Pons (tissue), 1 donor: ENCODE data around the gene TRPC3.

Source experiments
- DNase-seq: peaks from one replicate; pipeline ENCODE4 v3.0.0-alpha.2; 2016; ENCODE audit warnings: low spot score

The TRPC3 gene

GRCh38 chr4:121951521-121952110, at the start of gene TRPC3:
TRPC3 (minus strand) TSS chr4:121952060; CDS start chr4:121951680, 380 bp downstream.
- DNase-seq: no peak

DNA sequence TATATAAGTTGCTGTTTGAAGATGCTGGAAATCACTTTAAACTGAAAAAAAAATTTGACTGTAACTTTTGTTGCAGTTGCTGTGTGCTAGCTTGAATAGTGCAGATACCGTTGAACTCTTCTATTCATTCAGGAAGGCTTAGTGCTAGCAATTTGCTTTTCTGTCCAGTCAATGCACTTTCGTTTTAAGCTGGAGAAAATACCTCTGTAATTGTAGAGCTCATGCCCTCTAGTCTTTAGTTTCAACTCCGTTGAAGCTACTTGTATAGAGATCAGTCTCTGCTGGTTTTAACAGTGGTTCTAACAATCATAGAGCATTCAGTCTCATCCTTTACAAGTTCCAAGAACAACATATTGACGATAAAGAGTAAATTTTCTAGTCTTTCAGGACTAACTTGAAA, 49.0 kb upstream of the TRPC3 start:
- DNase-seq: no peak

GRCh38 chr4:121998024-121998423, 46.2 kb upstream of the TRPC3 start:
- no peak for DNase-seq

DNA sequence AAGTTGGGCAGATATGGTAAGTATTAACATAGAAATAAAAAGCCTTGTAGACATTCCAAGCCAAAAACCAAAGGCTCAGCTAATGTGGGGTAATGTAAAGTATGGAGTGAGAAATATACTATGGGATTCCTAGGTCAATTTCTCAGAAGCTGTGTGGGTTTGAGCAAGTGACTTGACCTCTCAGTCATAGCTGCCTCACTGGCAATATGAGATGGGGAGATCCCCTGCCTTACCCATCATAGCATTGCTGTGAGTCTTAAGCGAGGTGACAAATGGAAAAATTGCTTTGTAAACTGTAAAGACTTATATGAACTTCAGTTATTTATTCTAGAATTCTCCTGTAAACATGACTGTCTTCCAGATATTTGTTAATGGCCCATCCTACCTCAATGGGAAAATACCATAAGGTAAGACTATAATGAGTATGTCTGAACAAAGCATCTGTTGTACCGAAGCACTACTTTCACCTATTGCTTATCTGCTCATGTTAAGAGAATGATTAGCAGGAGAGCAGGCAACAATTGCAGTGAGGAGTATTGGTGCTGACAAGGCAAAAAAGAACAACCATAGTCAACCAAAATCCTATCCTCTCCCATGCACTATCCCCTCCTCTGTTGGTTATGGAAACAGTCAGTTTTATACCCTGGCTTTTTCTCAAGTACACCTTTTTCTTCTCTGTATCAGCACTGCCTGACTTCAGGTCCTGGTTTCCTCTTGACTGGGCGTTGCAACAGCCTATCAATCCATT, 44.1 kb upstream of the TRPC3 start:
- no peak for DNase-seq

- DNase-seq: no peak
These were observed 40.1 kb upstream of the TRPC3 start for GRCh38 chr4:121991968-121992367.

GRCh38 chr4:121990489-121990888, 38.6 kb upstream of the TRPC3 start:
- no peak for DNase-seq

DNA sequence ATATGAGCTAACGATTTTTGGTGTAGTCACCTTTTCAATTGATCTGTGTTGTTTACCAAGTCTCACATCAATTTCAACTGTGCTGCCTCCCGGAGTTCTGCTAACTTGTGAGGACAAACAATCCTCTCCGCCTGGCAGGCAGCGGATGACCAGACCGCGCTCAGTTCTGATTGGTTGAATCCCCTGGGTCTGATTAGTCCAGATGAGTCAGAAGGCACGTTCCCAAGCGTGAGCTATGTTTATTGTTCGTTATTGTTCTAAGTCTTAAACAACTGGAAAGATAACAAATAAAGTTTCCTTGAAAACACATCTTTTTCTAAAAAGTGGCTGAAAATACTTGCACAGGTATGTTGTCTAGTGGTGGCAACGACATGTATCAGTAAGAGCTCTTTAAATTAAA, 37.9 kb upstream of the TRPC3 start:
- no peak for DNase-seq

DNA sequence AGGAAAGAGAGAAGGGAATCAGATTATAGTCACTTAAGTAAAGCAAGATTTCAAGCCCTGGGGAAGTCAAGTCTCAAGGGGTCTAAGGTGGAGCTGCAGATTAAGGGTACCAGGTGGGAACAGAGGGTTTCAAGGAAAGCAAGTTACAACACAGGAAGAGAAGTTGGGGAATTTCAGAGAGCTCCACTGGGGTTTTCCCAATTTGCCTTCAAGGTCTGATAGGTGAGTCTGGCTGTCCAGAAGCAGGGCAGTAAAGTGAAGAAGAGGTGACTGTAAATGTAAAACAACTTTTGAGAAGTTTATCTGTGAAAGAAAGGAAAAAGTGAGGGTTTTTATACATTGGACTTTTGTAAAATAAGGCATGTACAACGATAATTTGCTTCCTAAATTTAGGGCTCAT, 37.1 kb upstream of the TRPC3 start:
- no peak for DNase-seq

- DNase-seq: no peak
These were observed 28.8 kb upstream of the TRPC3 start for GRCh38 chr4:121980643-121981042.

- no peak for DNase-seq
These were observed 26.3 kb upstream of the TRPC3 start for GRCh38 chr4:121978172-121978516.

GRCh38 chr4:121977251-121978171, 25.7 kb upstream of the TRPC3 start:
- DNase-seq: peak; percentile 30

DNA sequence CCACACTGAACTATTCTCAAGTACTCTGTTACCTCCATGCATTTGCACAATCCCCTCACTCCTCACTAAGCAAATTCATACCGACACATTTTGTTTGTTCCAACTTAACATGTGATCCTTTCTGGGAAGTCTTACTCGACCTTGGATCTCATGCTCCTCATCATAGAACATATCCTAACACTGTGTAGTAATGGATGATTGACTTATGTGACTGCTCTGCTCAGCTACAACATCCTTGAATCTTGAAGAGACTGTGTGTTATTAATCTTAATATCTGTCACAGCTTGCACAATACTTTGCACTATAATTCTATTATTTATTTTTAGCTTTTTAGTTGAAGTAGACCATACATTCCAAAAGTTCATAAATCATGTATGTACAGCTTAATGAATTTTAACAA, 23.9 kb upstream of the TRPC3 start:
- no peak for DNase-seq

DNA sequence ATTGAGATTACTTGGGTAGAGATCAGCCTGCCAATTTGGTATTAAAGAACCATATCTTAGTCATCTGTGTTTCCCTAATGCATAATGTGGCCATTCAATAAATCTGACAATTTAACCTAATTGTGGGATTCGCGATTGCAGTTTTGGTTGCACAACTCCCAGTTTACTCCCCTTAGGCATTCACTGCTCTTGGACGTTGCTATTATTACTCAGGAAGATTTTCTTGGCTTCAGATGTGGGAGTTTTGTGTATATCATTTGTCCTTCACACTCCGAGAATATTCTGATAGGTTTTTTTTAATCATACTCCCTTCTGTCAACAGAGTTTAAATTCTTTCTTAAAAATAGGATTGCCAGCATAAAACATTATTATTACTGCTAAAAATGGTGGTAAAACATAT, 22.0 kb upstream of the TRPC3 start:
- no peak for DNase-seq

GRCh38 chr4:121968859-121969258, 17.0 kb upstream of the TRPC3 start:
- no peak for DNase-seq

- DNase-seq: no peak
These were observed 13.1 kb upstream of the TRPC3 start for GRCh38 chr4:121964958-121965357.

DNA sequence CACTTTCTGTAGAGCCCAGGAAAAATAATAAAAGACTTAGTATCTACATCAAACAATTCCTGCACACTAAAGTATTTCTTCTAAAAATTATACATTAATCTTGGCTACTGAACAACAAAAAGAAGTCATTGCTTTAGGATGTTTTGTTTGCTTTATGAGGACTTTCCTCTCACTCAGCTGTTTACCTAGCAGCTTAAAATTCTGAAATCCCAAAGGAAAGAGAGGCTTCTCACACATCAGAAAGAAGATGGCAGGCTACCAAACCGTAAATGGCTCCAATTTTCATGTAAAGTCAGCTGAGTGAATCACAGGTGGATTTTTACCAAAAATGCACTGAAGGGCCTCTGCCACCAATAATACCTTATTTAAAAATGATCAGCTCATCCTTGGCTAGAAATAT, 9.0 kb upstream of the TRPC3 start:
- no peak for DNase-seq

DNA sequence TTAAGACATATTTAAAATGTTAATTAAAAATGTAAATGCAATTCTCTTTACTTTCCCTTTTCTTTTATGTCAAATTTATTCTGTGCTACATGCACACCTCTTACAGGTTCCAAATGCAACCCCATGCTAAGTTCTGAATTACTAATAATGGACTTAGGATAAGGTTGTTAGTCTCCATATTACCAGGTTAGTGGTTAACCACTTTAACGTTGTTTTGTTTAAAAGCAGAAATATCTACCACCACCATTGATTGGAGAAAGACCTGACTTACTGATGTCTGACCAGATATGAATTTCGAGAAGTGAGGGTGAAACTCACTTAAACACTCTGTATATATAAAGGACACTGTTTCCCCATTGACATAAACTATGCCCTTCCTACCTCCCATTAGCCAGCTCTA, 6.9 kb upstream of the TRPC3 start:
- no peak for DNase-seq

DNA sequence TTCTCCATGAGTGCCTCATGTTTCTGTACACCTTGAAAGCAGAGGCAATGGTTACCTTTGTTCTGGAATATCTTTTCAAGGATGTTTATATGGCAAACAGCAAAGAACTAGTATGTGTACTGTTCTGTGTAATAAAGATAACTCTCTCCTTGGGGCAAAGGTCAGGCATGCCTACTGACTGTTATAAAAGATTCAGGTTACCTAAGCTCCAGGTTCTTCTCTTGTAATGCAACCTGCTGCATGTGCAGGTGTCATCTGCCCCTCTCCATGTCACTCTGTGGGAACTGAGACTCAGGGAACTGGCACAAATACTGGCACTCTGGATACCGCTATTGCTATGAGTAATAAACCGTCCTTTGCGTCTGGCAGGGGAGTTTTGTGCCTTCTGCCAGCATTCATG, 5.4 kb upstream of the TRPC3 start:
- no peak for DNase-seq

GRCh38 chr4:121953860-121954259, 2.0 kb upstream of the TRPC3 start:
- DNase-seq: no peak

DNA sequence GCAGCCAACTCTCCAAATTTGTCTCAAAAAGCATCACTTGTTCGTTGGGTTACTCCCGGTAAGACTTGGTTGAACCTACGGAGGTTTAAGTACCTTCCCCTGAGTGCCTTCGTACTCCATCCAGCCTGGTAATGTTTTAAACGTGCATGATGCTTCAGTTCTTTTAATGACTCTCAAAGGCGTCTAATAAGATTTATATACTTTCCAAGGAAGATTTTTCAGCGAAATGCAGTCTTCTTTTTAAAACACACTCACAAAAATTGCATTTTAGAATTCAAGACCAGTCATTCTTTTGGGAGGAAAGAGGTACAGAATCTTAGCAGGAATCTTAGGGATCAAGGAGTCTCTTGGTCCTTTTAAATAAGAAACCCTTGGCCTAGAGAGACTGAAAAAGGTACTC, 430 bp upstream of the TRPC3 start:
- no peak for DNase-seq

DNA sequence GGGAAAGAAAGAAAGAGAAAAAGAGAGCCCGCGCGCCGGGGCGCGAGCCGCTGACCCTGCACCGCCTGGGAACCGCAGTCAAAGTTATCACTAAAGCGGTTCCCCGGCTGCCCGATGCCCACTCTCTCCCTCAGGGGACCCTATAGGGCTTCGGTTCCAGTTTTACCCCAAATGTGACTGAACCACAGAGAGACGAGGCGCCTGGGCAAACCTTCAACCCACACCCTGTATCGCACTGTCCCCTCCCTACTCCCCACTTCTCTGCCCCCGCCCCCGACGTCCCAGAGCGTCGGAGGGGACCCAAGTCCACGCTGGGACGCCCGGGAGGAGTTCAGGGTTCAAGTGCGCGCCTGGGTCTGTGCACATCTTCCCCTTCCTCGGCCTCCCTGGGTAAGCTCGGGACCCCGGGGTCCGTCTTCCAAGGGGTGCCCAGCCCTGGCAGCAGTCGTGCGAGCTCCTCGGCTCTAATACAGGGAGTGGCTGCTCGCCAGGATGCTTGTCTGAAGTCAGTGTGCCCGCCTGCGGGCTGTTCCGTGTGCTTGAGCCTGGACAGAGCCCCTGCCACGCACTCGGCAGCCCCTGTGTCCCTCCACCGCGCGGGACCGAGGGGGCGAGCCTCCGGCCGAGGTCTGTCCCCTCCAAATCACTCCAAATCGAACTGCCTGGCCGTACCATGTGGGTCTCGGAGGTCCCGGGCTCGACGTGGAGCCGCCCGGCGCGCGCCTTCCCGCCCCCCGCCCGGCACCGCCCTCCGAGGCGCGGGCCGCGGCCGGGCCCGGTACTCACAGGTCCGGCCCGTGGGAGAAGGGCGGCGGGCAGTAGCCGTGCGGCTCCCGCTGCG, 960 bp downstream of the TRPC3 start:
- no peak for DNase-seq

DNA sequence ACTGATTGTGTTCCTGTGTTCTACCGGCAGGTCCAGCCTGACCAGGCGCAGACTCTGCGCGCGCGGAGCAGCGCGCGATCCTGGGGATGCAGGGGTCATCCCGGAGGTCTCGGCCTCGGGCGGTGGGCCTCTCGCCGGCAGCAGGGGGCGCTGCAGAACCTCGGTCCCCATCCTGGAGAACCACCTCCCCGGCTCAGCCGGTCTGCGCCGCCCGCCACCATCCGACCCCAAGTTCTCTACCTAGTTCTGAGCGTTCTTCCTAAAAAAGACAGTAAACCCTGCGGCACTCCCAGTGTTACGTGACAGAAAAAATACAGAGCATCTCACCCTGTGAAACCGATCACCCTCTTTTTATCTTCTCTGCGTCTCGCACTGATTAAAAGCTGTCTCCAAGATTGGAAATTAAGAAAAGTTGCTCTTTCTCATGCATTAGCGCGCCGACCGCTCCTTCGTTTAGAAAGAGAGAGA, 1.6 kb downstream of the TRPC3 start:
- peak; percentile 52 for DNase-seq
